Measurements from ENCODE around the gene ACACA. TPM values are rescaled to one million over a fixed set of nuclear protein-coding genes. Genes with fewer than 3 reads are reported as not detected.

ACACA gene
- polyA plus RNA-seq, 1 experiment, result 26.9 TPM

DNA sequence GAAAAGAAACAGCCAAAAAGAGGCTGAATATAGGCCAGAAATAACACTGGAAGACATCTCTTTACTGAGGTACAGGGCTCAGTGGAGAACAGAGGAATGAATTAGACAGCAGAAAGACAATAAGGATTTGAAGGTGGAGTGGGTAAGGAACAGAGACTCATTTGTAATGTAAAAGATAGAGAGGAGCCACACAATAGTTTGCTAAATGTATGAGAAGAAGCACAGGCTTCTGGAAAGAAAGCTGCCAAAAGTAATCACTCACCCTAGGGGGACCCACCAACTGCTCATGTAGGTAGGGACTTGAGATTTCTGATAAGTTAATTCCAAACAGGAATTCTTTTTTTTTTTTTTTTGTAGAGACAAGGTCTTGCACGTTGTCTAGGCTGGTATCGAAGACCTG lies 271.1 kb downstream of the ACACA start:
- ChIA-PET POLR2A (no interaction called here), CTCF (no interaction called here)
- no peak for DNase-seq (ENCODE audit: low read depth)
- Histone ChIP-seq H3K36me3 (ENCODE audit: control insufficient read depth, insufficient read depth, low read length) (no peaks in the 10 kb centered on the region), H3K4me3 (ENCODE audit: low read depth, low read length) (no peak overlapping the region), H3K27me3 (ENCODE audit: control insufficient read depth, insufficient read depth, low read length) (no peaks in the 10 kb centered on the region)
- TF ChIP-seq, protein P1, sequence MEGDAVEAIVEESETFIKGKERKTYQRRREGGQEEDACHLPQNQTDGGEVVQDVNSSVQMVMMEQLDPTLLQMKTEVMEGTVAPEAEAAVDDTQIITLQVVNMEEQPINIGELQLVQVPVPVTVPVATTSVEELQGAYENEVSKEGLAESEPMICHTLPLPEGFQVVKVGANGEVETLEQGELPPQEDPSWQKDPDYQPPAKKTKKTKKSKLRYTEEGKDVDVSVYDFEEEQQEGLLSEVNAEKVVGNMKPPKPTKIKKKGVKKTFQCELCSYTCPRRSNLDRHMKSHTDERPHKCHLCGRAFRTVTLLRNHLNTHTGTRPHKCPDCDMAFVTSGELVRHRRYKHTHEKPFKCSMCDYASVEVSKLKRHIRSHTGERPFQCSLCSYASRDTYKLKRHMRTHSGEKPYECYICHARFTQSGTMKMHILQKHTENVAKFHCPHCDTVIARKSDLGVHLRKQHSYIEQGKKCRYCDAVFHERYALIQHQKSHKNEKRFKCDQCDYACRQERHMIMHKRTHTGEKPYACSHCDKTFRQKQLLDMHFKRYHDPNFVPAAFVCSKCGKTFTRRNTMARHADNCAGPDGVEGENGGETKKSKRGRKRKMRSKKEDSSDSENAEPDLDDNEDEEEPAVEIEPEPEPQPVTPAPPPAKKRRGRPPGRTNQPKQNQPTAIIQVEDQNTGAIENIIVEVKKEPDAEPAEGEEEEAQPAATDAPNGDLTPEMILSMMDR (IDR thresholded peaks at IDR 0.05; ENCODE audit: insufficient read depth, low read depth, low read length), result no peak

DNA sequence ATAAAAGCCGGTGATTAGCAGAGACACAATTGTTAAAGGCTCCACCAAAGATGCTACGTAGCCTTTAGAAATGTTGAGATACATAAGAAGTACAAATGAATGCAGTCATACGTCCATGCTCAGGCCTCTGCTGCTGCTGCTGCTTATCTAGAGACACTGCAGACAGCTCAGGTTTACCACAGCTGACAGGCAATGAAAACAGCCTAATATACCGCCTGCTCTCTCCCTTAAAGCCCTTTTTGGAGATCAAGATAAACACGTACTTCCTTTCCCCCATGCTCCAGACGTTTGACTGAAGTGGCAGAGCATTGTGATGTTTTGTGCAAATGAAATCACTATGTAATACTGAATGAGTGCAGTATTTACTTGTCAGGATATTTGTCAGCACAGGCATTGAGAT lies 272.6 kb downstream of the ACACA start:
- H3K4me3 ChIP-seq (ENCODE audit: low read depth, low read length), result no peak overlapping the region
- CTCF ChIA-PET, result interaction anchor here (1.0 to 1.3 kb wide), 2 partner anchors 11 to 99 kb away, joined by 3 to 4 read pairs; no protein-coding TSS in a partner anchor
- no peaks in the 10 kb centered on the region for H3K36me3 ChIP-seq (ENCODE audit: control insufficient read depth, insufficient read depth, low read length)
- TF ChIP-seq, protein P1 (IDR thresholded peaks at IDR 0.05; ENCODE audit: insufficient read depth, low read depth, low read length), result no peak
- POLR2A ChIA-PET, result no interaction called here
- DNase-seq (ENCODE audit: low read depth), result no peak
- no peaks in the 10 kb centered on the region for H3K27me3 ChIP-seq (ENCODE audit: control insufficient read depth, insufficient read depth, low read length)

DNA sequence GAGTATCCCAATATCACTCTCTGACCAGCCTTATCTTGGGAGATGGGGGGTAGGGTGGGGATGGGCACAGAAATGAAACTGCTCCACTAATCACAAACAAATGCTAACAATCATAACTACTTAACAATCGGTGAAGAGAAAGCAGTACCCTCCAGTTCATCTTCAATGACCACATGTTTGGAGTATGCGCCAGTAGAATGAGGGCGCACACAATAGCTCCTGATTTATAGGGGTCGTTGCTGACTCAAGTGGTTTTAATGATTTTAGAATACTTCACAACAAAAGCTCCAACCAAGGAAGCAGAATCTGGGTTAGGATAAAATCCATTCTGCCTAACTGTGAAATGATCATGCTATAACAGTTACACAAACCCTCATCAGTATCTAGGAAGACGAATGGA lies 273.5 kb downstream of the ACACA start:
- H3K36me3 ChIP-seq (ENCODE audit: control insufficient read depth, insufficient read depth, low read length), result no peaks in the 10 kb centered on the region
- POLR2A ChIA-PET, result no interaction called here
- TF ChIP-seq, protein P1 (IDR thresholded peaks at IDR 0.05; ENCODE audit: insufficient read depth, low read depth, low read length), result no peak
- H3K27me3 ChIP-seq (ENCODE audit: control insufficient read depth, insufficient read depth, low read length), result no peaks in the 10 kb centered on the region
- H3K4me3 ChIP-seq (ENCODE audit: low read depth, low read length), result no peak overlapping the region
- DNase-seq (ENCODE audit: low read depth), result no peak
- CTCF ChIA-PET, result interaction anchor here (1.0 kb wide), 1 partner anchor 100 kb away, joined by 3 read pairs; no protein-coding TSS in a partner anchor

DNA sequence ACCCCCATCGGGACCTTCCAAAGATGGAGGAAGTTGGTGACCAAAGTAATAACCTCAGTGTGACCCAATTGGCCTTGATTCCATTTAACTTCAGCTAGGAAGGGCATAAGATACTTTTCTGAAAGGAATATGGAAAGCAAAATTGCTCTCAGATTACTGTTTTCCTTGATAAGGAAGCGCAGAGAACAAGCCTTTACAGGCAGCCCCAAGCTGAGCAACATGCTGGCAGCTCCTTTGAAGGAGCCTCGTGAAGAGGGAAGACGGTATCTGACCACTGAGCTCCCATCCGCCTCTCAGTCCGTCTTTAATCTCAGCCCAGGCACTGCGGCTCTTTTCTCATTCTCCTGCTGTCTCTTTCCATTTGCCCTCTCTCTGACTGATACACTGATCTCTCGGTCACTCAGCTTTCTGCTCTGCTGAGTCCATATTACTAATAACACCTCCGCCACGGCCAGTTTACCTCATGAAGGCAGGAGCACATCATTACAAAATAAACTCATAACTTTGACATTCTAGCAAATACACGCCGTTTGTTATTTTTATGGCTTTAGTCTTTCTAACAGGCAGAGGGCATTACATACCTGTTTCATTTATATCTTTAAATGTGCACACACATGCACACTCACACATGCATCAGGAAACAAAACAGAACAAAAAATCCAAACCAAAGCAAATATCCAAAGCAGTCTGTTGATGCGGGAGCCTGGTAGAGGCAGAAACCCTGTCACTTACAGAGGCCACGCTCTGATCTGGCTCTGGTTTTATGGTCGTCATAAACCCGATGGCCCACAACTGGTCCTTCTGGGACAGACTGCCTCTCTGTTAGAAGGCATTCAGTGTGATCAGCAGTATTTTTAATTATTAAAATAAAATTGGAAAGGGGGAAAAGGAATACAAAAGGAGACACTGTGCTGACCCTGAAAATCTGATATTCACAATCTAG lies 274.7 kb downstream of the ACACA start:
- TF ChIP-seq, protein P1 (IDR thresholded peaks at IDR 0.05; ENCODE audit: insufficient read depth, low read depth, low read length), result no peak
- DNase-seq (ENCODE audit: low read depth), result no peak
- ChIA-PET POLR2A (no interaction called here), CTCF (no interaction called here)
- H3K4me3 ChIP-seq (ENCODE audit: low read depth, low read length), result no peak overlapping the region
- no peaks in the 10 kb centered on the region for H3K27me3 ChIP-seq (ENCODE audit: control insufficient read depth, insufficient read depth, low read length)
- H3K36me3 ChIP-seq (ENCODE audit: control insufficient read depth, insufficient read depth, low read length), result no peaks in the 10 kb centered on the region

DNA sequence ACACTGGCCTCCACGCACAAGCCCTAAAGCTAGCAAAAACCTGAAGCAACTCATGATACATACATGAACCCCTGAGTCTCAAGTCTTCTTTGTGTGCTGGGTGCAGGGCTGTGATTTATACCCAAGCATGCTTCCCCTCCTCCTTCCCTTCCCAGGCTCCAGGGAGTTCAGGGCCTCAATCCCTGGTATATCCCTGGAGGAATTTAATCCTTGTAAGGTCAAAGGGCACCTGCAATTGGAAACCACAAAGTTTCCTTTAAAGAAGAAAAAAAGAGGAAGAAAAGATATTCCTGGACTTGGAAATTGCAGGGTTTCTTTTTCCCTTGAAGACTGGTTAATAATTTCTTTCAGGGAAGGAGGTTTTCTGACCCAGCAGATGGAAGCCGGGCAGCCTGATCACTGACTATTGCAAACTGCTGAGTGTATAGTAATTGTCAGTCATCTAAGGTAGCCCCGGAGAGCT lies 275.6 kb downstream of the ACACA start:
- POLR2A ChIA-PET, result no interaction called here
- H3K36me3 ChIP-seq (ENCODE audit: control insufficient read depth, insufficient read depth, low read length), result no peaks in the 10 kb centered on the region
- DNase-seq (ENCODE audit: low read depth), result no peak
- TF ChIP-seq, protein P1 (IDR thresholded peaks at IDR 0.05; ENCODE audit: insufficient read depth, low read depth, low read length), result no peak
- CTCF ChIA-PET, result no interaction called here
- no peaks in the 10 kb centered on the region for H3K27me3 ChIP-seq (ENCODE audit: control insufficient read depth, insufficient read depth, low read length)
- H3K4me3 ChIP-seq (ENCODE audit: low read depth, low read length), result no peak overlapping the region

All from BJ (cell line).